H1 (cell line): Measurements from ENCODE around the gene PRKCD. TPM values are rescaled to one million over a fixed set of nuclear protein-coding genes. Genes with fewer than 3 reads are reported as not detected.

Source experiments
- CTCF ChIA-PET: fragments of 300-600 bp; sonication (Branson Sonifier 250); formaldehyde crosslinking; loops from one replicate; lab custom pipeline; 2021; ENCODE audit not compliant: partially characterized antibody; lab: Charles Lee
- POLR2A ChIA-PET: fragments of 300-600 bp; sonication (Branson Sonifier 250); formaldehyde crosslinking; loops from one replicate; lab custom pipeline; 2021; ENCODE audit warnings: inconsistent platforms; ENCODE audit not compliant: partially characterized antibody; lab: Charles Lee
- DNase-seq, 2 experiments: peaks; one replicate each; pipeline versions ENCODE4 v3.0.0 to v3.0.0-alpha.2; 2010 to 2022; ENCODE audit warnings: low spot score in 2 of 2, low read depth in 1 of 2, mixed read lengths in 1 of 2
- FAIRE-seq: peaks from 2 replicates; lab custom pipeline; 2011; peaks lifted over from hg19 to GRCh38; lab: Jason Lieb, UNC
- H2AFZ ChIP-seq: 2 replicates; pipeline ENCODE4 v1.8.1; 2012; ENCODE audit warnings: low read length, inconsistent platforms
- H2AK5ac ChIP-seq: 2 replicates; pipeline ENCODE4 v1.6.1; 2013; ENCODE audit warnings: low read depth, low read length
- H2BK120ac ChIP-seq: replicated peaks from 2 replicates; pipeline ENCODE3; 2013; ENCODE audit warnings: low read depth, low read length, inconsistent platforms
- H2BK12ac ChIP-seq: 2 replicates; pipeline ENCODE4 v1.6.1; 2013; ENCODE audit warnings: low read depth, low read length
- H2BK15ac ChIP-seq: 2 replicates; pipeline ENCODE4 v1.6.1; 2013; ENCODE audit warnings: low read length
- H2BK20ac ChIP-seq: 2 replicates; pipeline ENCODE4 v1.6.1; 2013; ENCODE audit warnings: low read length
- H2BK5ac ChIP-seq: 2 replicates; pipeline ENCODE4 v1.6.1; 2013; ENCODE audit warnings: low read depth, low read length
- H3K14ac ChIP-seq: 2 replicates; pipeline ENCODE4 v1.6.1; 2013; ENCODE audit warnings: inconsistent platforms; ENCODE audit not compliant: insufficient read length
- H3K18ac ChIP-seq: 2 replicates; pipeline ENCODE4 v1.6.1; 2013; ENCODE audit warnings: low read length; ENCODE audit errors: extremely low read depth
- H3K23ac ChIP-seq: 2 replicates; pipeline ENCODE4 v1.6.1; 2013; ENCODE audit warnings: inconsistent platforms; ENCODE audit not compliant: insufficient read length
- H3K23me2 ChIP-seq: 2 replicates; pipeline ENCODE4 v1.6.1; 2013; ENCODE audit warnings: low read depth, low read length
- H3K27ac ChIP-seq: 2 replicates; pipeline ENCODE4 v1.6.1; 2011; ENCODE audit warnings: low read depth, low read length, inconsistent platforms
- H3K27me3 ChIP-seq, 4 experiments: replicated peaks in 1 of 4; 1 replicate in 1 of 4; 2 replicates in 3 of 4; pipeline versions ENCODE4 v1.6.1 to v1.8.1; 2011 to 2013; ENCODE audit warnings: low read length in 3 of 4, mild to moderate bottlenecking in 3 of 4, inconsistent platforms in 2 of 4, mixed read lengths in 2 of 4, moderate library complexity in 1 of 4; ENCODE audit not compliant: control insufficient read depth in 3 of 4, insufficient read depth in 3 of 4; ENCODE audit errors: extremely low read depth in 1 of 4
- H3K36me3 ChIP-seq, 4 experiments: 2 replicates each; pipeline versions ENCODE4 v1.6.1 to v1.8.1; 2011 to 2013; ENCODE audit warnings: mild to moderate bottlenecking in 4 of 4, low read length in 3 of 4, moderate library complexity in 2 of 4, control low read depth in 1 of 4, inconsistent platforms in 1 of 4; ENCODE audit not compliant: insufficient read depth in 4 of 4, control insufficient read depth in 2 of 4
- H3K4ac ChIP-seq: replicated peaks from 2 replicates; pipeline ENCODE3; 2013; ENCODE audit warnings: low read length, low read depth, mixed read lengths, inconsistent platforms; ENCODE audit not compliant: insufficient read length
- H3K4me1 ChIP-seq, 4 experiments: replicated peaks in 1 of 4; 1 replicate in 1 of 4; 2 replicates in 3 of 4; pipeline versions ENCODE4 v1.6.1 to v1.8.1; 2011 to 2013; ENCODE audit warnings: low read length in 3 of 4, inconsistent platforms in 2 of 4, mixed read lengths in 1 of 4; ENCODE audit not compliant: insufficient read depth in 4 of 4, control insufficient read depth in 3 of 4
- H3K4me2 ChIP-seq, 2 experiments: 2 replicates each; pipeline versions ENCODE4 v1.6.1 to v1.8.1; 2011 to 2013; ENCODE audit warnings: low read depth in 2 of 2, low read length in 2 of 2, control low read depth in 1 of 2, inconsistent platforms in 1 of 2, mild to moderate bottlenecking in 1 of 2; ENCODE audit not compliant: insufficient read depth in 1 of 2
- H3K4me3 ChIP-seq, 4 experiments: fragments of 200-600, 300-600 bp in 1 of 4; sonication (generic), shearing (Covaris generic), sonication (Bioruptor Twin) in 1 of 4; 2 replicates each; pipeline versions ENCODE4 v1.5.1 to v1.8.1; 2011 to 2016; ENCODE audit warnings: low read length in 4 of 4, low read depth in 3 of 4, control low read depth in 2 of 4, inconsistent platforms in 2 of 4, mild to moderate bottlenecking in 2 of 4, mixed read lengths in 1 of 4, moderate library complexity in 1 of 4; ENCODE audit not compliant: insufficient read depth in 2 of 4; ENCODE audit errors: extremely low read depth in 1 of 4
- H3K56ac ChIP-seq: replicated peaks from 2 replicates; pipeline ENCODE3; 2013; ENCODE audit warnings: low read depth, mild to moderate bottlenecking, mixed read lengths, low read length, inconsistent platforms; ENCODE audit not compliant: insufficient read length
- H3K79me1 ChIP-seq: 2 replicates; pipeline ENCODE4 v1.6.1; 2013; ENCODE audit warnings: low read depth, low read length, control low read depth
- H3K79me2 ChIP-seq, 2 experiments: 2 replicates each; pipeline versions ENCODE4 v1.6.1 to v1.8.1; 2012 to 2013; ENCODE audit warnings: low read length in 2 of 2, mild to moderate bottlenecking in 2 of 2, inconsistent platforms in 1 of 2; ENCODE audit not compliant: insufficient read depth in 2 of 2, control insufficient read depth in 1 of 2
- H3K9ac ChIP-seq, 4 experiments: replicated peaks in 1 of 4; 1 replicate in 1 of 4; 2 replicates in 3 of 4; pipeline versions ENCODE4 v1.6.1 to v1.8.1; 2011 to 2013; ENCODE audit warnings: low read depth in 3 of 4, low read length in 3 of 4, control low read depth in 2 of 4, mild to moderate bottlenecking in 2 of 4, moderate library complexity in 2 of 4, inconsistent platforms in 1 of 4; ENCODE audit errors: extremely low read depth in 1 of 4
- H3K9me3 ChIP-seq, 2 experiments: 2 replicates each; pipeline versions ENCODE4 v1.6.1 to v1.8.1; 2012 to 2013; ENCODE audit warnings: mild to moderate bottlenecking in 2 of 2, moderate library complexity in 2 of 2, control low read depth in 1 of 2, inconsistent platforms in 1 of 2, low read depth in 1 of 2, low read length in 1 of 2, mixed read lengths in 1 of 2; ENCODE audit not compliant: insufficient read depth in 2 of 2
- H4K20me1 ChIP-seq, 2 experiments: replicated peaks in 1 of 2; 2 replicates each; pipeline versions ENCODE3 to v1.8.1; 2011 to 2013; ENCODE audit warnings: inconsistent platforms in 2 of 2, low read length in 2 of 2, mild to moderate bottlenecking in 1 of 2; ENCODE audit not compliant: insufficient read depth in 2 of 2, control insufficient read depth in 1 of 2
- H4K5ac ChIP-seq: 2 replicates; pipeline ENCODE4 v1.6.1; 2013; ENCODE audit warnings: low read length, low read depth, mixed read lengths, inconsistent platforms; ENCODE audit not compliant: insufficient read length
- H4K8ac ChIP-seq: 2 replicates; pipeline ENCODE4 v1.8.0; 2013; ENCODE audit warnings: mild to moderate bottlenecking, moderate library complexity, low read length, inconsistent platforms; ENCODE audit not compliant: insufficient read depth; ENCODE audit errors: extremely low read depth
- H4K91ac ChIP-seq: replicated peaks from 2 replicates; pipeline ENCODE3; 2013; ENCODE audit warnings: low read length, mixed read lengths, inconsistent platforms; ENCODE audit not compliant: insufficient read length
- ASH2L ChIP-seq: fragments of 200-600, 300-600 bp; sonication (generic); IDR thresholded peaks from one replicate; pipeline ENCODE4 v1.7.1; 2017; ENCODE audit warnings: low read length
- BCL11A ChIP-seq, 2 experiments: IDR thresholded peaks; one replicate each; pipeline ENCODE4 v1.6.1; 2011; ENCODE audit warnings: low read depth in 2 of 2, low read length in 2 of 2, mild to moderate bottlenecking in 2 of 2
- CBX5 ChIP-seq: fragments of 300-800, 300-1000 bp; sonication (generic); IDR thresholded peaks from 2 replicates; pipeline ENCODE4 v1.7.1; 2016; ENCODE audit warnings: antibody characterized with exemption, low read length, low read depth
- EGR1 ChIP-seq: IDR thresholded peaks from 2 replicates; pipeline ENCODE4 v1.6.1; 2011; ENCODE audit warnings: low read depth, low read length, borderline replicate concordance
- HDAC6 ChIP-seq: IDR thresholded peaks from one replicate; pipeline ENCODE4 v1.7.1; 2012; ENCODE audit warnings: low read depth, mild to moderate bottlenecking, inconsistent platforms, low read length, moderate library complexity
- JUND ChIP-seq: IDR thresholded peaks from 2 replicates; pipeline ENCODE4 v1.6.1; 2011; ENCODE audit warnings: mild to moderate bottlenecking, improper control_type of control experiment, low read length
- KDM4A ChIP-seq: IDR thresholded peaks from one replicate; pipeline ENCODE4 v1.7.1; 2012; ENCODE audit warnings: low read depth, mild to moderate bottlenecking, moderate library complexity, low read length, inconsistent platforms; ENCODE audit not compliant: severe bottlenecking
- NRF1 ChIP-seq: IDR thresholded peaks from 2 replicates; pipeline ENCODE4 v1.6.1; 2011; ENCODE audit warnings: mild to moderate bottlenecking, low read depth, low read length, improper control_type of control experiment
- POU5F1 ChIP-seq: IDR thresholded peaks from 2 replicates; pipeline ENCODE4 v1.6.1; 2011; ENCODE audit warnings: low read depth, mild to moderate bottlenecking, low read length, moderate library complexity
- RAD21 ChIP-seq, 2 experiments: IDR thresholded peaks in 1 of 2; conservative IDR thresholded peaks in 1 of 2; 2 replicates each; pipeline ENCODE4 v1.6.1; 2011; ENCODE audit warnings: low read depth in 2 of 2, low read length in 2 of 2, improper control_type of control experiment in 1 of 2, inconsistent platforms in 1 of 2, mild to moderate bottlenecking in 1 of 2, moderate library complexity in 1 of 2
- SUZ12 ChIP-seq: fragments of 200-600 bp; sonication (generic); IDR thresholded peaks from 2 replicates; pipeline ENCODE4 v1.6.1; 2012; ENCODE audit warnings: mild to moderate bottlenecking, inconsistent platforms, low read length, moderate library complexity, mixed read lengths
- WGBS, 2 experiments: shearing (Covaris generic) in 1 of 2; methylation state at CpG; one replicate each; pipeline versions ENCODE4 v1.1.6 to v1.1.7; 2013 to 2015; ENCODE audit warnings: low lambda C conversion rate in 2 of 2, mixed read lengths in 2 of 2, inconsistent platforms in 1 of 2, low coverage in 1 of 2, missing lambda C conversion rate in 1 of 2; ENCODE audit not compliant: insufficient replicate concordance in 2 of 2, insufficient coverage in 1 of 2, insufficient read length in 1 of 2; ENCODE audit errors: extremely low coverage in 1 of 2, missing lambda C conversion rate in 1 of 2; 5-methylcytosine and 5-hydroxymethylcytosine counted together
- polyA plus RNA-seq, 7 experiments: library from polyadenylated mRNA; depleted of rRNA in 3 of 7; stranded (reverse) in 5 of 7; unstranded in 2 of 7; fragments of >200 nt in 5 of 7; fragments of 200-250 nt in 2 of 7; gene quantifications; 1 replicate in 5 of 7; 2 replicates in 1 of 7; 4 replicates in 1 of 7; pipeline versions ENCODE4 v1.2.1 to v1.2.3, GENCODE V29; 2011 to 2013; ENCODE audit warnings: missing spikeins in 2 of 7, mixed read lengths in 2 of 7
- total RNA-seq: library from RNA; stranded (reverse); fragmentation: NEBNext Ultra II Directional; extraction: Animal tissue kit (Norgen Biotek cat#: 25700); gene quantifications from 2 replicates; pipeline ENCODE4 v1.2.1, GENCODE V29; 2021

Gene PRKCD
- total and polyA plus RNA-seq, 2 of the 8 experiments (the other 6 are each of a cell fraction or from before 2014, with no cell fraction given), result 22.6 to 23.9 TPM

DNA sequence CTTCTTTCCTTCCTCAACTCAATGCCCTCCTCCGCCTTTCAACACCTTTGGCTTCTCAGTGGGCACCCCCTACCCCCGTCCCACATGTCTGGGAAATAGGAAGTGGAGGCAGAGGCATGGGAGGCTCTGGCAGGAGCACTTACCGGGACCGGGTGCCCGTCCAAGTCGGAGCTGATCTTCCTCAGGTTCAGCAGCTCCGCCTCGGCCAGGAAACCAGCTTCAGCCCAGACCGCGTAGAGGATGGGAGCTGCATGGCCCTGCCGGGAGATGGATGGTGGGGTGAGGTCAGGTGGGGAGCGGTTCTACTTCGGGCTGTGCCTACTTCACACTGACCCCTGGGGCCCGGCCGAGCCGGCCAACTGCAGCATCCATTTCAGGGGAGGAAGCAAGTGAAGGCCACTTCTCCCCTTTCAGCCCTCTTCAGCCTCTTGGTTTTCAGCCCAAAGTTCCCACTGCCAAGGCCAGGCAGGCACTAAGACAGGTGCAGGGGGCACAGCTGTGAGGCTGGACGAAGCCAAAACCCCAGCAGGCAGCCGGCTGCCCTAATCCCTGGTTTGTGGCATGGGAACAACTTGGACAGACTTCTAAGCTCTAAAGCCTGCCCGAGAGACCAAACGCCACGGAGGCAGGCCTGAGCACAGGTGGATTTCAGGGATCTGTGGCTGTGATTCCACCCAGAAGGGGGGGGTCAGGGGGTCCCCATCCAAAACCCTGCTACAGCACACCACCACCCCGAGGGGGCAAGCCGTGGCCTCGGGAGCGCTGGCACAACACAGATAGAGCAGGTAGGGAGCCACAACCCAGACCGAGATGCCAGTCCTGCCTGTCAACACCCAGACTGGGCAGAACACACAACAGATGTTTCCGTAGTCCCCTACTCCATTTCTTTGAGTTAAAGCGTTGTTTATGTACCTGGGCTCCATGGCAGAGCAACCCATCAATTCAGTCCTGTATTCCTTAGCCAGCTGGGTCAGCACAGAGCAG, 80.3 kb downstream of the PRKCD start:
- peaks cover 30 to 68% of the 10 kb centered on the region in 2 experiments for H4K20me1 ChIP-seq
- no peaks in the 10 kb centered on the region for H3K9me3 ChIP-seq
- H3K4ac ChIP-seq, result no peak overlapping the region
- DNase-seq (no peak), FAIRE-seq (no peak)
- peak overlapping the region; percentile 36; the same call in 1 of the 2 replicates for H2BK5ac ChIP-seq
- H2BK15ac ChIP-seq, result no peak overlapping the region
- no peak overlapping the region for H3K27ac ChIP-seq
- H3K18ac ChIP-seq, result no peak overlapping the region
- POLR2A ChIA-PET, result interaction anchor here (1.1 to 28.5 kb wide), 3 partner anchors 9 to 29 kb away, joined by 3 to 449 read pairs (median 449); partner anchors contain the start of gene TKT
- no peak overlapping the region for H4K5ac ChIP-seq
- no peak overlapping the region for H2AK5ac ChIP-seq
- peaks cover 21 to 81% of the 10 kb centered on the region in 2 experiments; a peak in 3 of 4 replicates for H3K79me2 ChIP-seq
- H2BK12ac ChIP-seq, result no peak overlapping the region
- no peak overlapping the region for H3K23ac ChIP-seq
- H4K91ac ChIP-seq, result no peak overlapping the region
- H4K8ac ChIP-seq, result 0 out of 2 replicates have a peak overlapping the region, but pooled peaks have one; percentile 12
- 93% methylated on average over 28 of the region's 28 CpGs; no CpG with 5 or more reads in 1 of the 2 experiments for WGBS, 2 experiments
- no peak overlapping the region for H3K4me3 ChIP-seq
- CTCF ChIA-PET, result interaction anchor here (1.1 to 3.6 kb wide), 4 partner anchors 11 to 17 kb away, joined by 3 to 13 read pairs (median 6); no protein-coding TSS in a partner anchor
- no peak overlapping the region for H3K14ac ChIP-seq
- H3K27me3 ChIP-seq, result no peaks in the 10 kb centered on the region
- H3K36me3 ChIP-seq, result peaks cover 32 to 54% (median 49%) of the 10 kb centered on the region in 4 experiments
- H3K79me1 ChIP-seq, result peaks cover 24% of the 10 kb centered on the region
- H3K9ac ChIP-seq, result no peak overlapping the region
- no peak overlapping the region for H3K4me2 ChIP-seq
- no peak overlapping the region for H2BK120ac ChIP-seq
- H2BK20ac ChIP-seq, result no peak overlapping the region
- H3K56ac ChIP-seq, result no peak overlapping the region
- H2AFZ ChIP-seq, result no peak overlapping the region
- H3K23me2 ChIP-seq, result no peaks in the 10 kb centered on the region
- peaks cover 4 to 22% (median 17%) of the 10 kb centered on the region in 4 experiments for H3K4me1 ChIP-seq
- no peak for TF ChIP-seq BCL11A (IDR thresholded peaks at IDR 0.05; ENCODE audit: low read depth in 2 of 2, low read length in 2 of 2)
- no peak for TF ChIP-seq CBX5
- TF ChIP-seq EGR1, result no peak
- TF ChIP-seq RAD21 (IDR thresholded peaks at IDR 0.05 in 1 of 2, conservative IDR thresholded peaks at IDR 0.05 in 1 of 2; ENCODE audit: low read depth in 2 of 2, low read length in 2 of 2), result no peak
- no peak for TF ChIP-seq JUND
- TF ChIP-seq POU5F1, result no peak
- no peak for TF ChIP-seq SUZ12
- TF ChIP-seq NRF1, result no peak
- TF ChIP-seq KDM4A, result no peak
- TF ChIP-seq HDAC6, result no peak
- no peak for TF ChIP-seq ASH2L
